ENCODE measurements around the gene RNF112.

RNF112 gene

DNA sequence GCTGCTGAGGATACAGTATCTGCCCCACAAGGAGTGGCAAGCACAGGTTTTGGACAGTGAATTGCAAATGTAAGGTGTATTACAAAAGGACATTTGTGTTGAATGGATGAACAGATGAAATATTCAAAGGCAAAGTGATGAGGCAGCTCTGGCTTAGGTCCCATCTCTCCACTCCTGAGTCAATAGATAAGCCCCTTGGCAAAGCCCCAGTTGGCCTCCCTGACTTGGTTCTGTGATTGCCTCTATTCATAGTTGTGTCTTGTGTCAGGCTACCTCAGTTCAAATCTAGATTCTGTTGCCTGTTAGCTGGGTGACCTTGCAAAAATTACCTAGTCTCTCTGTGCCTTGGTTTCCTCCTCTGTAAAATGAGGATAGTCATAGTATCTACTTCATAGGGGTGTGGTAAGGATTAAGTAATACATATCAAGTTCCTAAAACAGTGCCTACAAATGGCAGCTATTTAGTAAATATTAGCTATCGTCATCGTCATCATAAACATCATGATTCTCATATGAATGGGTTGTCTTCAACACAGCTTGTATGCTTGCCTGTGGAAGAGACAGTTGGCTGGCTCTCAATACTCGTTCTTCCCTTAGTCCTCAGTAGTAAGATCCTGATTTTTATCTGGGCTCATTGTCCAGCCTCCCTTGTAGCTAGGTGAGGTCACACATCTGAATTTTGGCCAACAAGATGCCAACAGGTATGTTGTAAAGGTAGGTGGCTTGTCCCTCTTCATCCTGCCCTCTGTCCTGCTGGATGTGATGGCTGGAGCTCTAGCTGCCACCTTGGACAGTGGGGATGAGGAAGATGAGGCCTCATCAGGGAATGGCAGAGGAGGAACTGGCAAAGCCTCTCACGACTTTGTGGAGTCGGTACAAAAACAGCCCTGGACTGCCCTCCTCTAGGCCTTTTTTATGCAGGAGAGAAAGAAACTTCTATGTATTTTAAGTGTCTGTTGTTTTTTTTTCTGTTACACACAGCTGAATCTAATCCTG is 21.9 kb upstream of the RNF112 start:
- no peak for DNase-seq (ENCODE audit: low read depth)
- H3K4me3 ChIP-seq (ENCODE audit: low read depth, low read length): no peak overlapping the region
- TF ChIP-seq, protein P1, sequence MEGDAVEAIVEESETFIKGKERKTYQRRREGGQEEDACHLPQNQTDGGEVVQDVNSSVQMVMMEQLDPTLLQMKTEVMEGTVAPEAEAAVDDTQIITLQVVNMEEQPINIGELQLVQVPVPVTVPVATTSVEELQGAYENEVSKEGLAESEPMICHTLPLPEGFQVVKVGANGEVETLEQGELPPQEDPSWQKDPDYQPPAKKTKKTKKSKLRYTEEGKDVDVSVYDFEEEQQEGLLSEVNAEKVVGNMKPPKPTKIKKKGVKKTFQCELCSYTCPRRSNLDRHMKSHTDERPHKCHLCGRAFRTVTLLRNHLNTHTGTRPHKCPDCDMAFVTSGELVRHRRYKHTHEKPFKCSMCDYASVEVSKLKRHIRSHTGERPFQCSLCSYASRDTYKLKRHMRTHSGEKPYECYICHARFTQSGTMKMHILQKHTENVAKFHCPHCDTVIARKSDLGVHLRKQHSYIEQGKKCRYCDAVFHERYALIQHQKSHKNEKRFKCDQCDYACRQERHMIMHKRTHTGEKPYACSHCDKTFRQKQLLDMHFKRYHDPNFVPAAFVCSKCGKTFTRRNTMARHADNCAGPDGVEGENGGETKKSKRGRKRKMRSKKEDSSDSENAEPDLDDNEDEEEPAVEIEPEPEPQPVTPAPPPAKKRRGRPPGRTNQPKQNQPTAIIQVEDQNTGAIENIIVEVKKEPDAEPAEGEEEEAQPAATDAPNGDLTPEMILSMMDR (IDR thresholded peaks at IDR 0.05; ENCODE audit: insufficient read depth, low read depth, low read length, missing control alignments): no peak

DNA sequence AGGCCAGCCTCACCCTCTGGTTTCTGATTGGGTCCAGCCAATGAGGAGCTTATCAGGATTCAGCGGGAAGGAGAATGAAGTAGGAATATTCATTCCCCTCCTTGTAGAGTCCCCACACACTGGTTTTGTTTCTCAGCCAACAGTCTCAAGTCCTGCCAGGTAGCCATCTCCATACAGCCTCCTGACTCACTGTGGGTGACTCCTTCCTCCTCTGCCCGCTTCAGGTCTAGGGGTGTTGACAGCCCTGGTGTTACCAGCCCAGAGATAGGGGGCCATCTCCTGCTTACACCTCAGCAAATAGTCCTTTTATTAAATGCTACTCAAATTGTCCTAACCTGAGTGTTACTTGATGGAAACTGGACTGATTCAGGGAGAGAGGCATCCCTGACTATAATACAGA is 20.1 kb upstream of the RNF112 start:
- H3K4me3 ChIP-seq (ENCODE audit: low read depth, low read length): no peak overlapping the region
- TF ChIP-seq, protein P1 (IDR thresholded peaks at IDR 0.05; ENCODE audit: insufficient read depth, low read depth, low read length, missing control alignments): no peak
- DNase-seq (ENCODE audit: low read depth): no peak

DNA sequence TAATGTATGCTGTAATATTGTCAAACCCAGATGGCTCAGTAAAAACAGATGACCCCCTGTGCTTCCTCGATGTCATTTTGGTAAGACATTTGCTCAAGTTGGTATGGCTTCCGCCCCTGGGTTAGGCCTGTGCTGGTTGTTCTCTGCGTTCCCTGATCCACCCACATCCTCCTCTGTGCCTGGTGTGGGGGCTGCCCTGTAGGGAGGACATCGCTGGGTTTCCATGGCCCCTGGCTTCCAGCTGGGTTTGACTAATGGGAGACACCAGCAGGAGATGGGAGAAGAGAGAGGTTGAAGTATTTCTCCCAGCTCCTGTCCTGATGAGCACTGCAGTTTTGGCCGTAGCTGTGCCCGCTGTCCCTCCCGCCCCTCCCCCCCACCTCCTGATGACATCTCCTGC is 19.6 kb upstream of the RNF112 start:
- no peak overlapping the region for H3K4me3 ChIP-seq (ENCODE audit: low read depth, low read length)
- DNase-seq (ENCODE audit: low read depth): no peak
- TF ChIP-seq, protein P1 (IDR thresholded peaks at IDR 0.05; ENCODE audit: insufficient read depth, low read depth, low read length, missing control alignments): no peak

DNA sequence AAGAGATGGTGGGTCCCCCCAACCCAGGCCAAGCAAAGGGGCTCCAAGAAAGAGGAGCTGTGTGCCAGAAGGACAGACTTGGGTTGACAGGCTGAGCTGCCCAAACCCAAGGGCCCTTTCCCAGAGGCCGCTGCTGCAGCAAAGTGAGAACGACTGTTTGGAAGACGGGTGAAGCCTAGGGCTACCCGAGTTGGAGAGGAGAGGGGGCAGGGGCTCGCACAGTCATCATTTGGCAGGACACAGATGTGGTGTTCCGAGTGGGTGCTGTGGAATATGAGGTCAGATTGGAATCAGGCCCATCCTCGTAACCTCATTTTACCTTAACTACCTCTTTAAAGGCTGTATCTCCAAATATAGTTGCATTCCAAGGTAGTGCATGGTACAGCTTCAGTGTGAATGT is 18.7 kb upstream of the RNF112 start:
- DNase-seq (ENCODE audit: low read depth): no peak
- H3K4me3 ChIP-seq (ENCODE audit: low read depth, low read length): no peak overlapping the region
- TF ChIP-seq, protein P1 (IDR thresholded peaks at IDR 0.05; ENCODE audit: insufficient read depth, low read depth, low read length, missing control alignments): no peak

DNA sequence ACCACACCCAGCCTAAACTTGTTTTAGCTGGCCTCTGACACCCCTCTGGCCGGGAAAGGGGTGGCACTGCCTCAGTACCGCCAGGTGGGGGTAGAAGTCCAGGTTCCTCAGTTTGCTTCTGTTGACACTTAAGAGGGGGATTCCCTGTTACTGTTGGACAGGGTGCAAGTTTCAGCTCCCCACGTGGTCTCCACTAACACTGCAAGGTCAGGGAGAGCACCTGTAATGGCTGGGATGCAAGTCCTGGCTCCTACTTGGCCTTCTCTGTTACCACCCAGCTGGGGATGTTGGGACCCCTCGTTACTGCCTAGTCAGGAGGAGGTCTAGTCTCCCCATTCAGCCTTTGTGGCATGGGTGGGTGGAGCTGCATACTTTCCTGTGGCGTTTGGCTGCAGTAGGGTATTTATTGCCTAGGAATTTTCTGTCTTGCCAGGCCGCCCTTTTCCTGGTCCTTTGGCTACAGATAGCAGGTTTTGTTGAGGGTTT is 13.4 kb upstream of the RNF112 start:
- DNase-seq (ENCODE audit: low read depth): peak; percentile 46
- TF ChIP-seq, protein P1 (IDR thresholded peaks at IDR 0.05; ENCODE audit: insufficient read depth, low read depth, low read length, missing control alignments): peak; percentile 45
- H3K4me3 ChIP-seq (ENCODE audit: low read depth, low read length): no peak overlapping the region

DNA sequence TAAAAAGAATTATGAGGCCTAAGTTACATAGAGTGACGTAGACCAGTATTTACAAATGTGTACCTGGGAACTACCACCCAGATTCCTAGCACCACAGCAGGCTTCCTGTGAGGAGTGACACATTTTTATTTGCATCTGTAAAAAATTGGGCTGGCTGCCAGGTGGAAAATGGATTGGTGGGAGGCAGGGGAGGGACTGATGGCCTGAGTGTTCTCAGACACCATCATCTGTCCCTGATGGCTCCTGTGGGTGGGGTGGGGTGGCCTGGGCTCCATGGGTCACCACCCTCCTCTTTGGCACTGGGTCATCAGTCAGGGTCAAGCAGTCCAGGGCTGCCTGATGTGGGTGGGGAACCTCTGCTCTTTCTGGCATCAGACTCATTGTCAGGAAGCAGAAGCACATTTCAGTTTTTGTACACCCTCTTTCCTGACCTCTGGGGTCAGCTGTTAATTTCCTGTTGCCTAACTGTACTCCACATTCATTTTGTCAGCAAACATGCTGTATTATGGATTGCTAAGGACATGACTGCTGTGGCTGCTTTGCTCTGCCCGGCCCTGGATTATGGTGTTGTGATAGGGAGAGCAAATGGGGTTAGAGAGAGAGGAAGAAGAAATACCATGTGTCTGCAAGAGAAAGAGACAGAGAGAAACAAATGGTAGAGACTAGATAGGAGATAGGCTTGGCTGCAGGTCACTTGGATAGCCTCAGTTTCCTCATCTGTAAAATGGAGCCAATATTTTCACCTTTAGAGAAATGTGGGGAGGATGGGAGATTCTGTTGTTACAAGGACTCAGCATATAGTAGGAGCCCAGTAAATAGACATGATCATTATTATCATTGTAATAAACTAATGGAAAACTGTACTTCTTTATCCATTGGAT is 12.5 kb upstream of the RNF112 start:
- H3K4me3 ChIP-seq (ENCODE audit: low read depth, low read length): no peak overlapping the region
- no peak for DNase-seq (ENCODE audit: low read depth)
- TF ChIP-seq, protein P1 (IDR thresholded peaks at IDR 0.05; ENCODE audit: insufficient read depth, low read depth, low read length, missing control alignments): no peak
